ENCODE results near the gene ARHGAP5. TPM values are rescaled to one million over a fixed set of nuclear protein-coding genes. Genes with fewer than 3 reads are reported as not detected.

ARHGAP5 gene
- total and polyA plus RNA-seq, 2 experiments from 2014 or later: 22.1 to 72.6 TPM

DNA sequence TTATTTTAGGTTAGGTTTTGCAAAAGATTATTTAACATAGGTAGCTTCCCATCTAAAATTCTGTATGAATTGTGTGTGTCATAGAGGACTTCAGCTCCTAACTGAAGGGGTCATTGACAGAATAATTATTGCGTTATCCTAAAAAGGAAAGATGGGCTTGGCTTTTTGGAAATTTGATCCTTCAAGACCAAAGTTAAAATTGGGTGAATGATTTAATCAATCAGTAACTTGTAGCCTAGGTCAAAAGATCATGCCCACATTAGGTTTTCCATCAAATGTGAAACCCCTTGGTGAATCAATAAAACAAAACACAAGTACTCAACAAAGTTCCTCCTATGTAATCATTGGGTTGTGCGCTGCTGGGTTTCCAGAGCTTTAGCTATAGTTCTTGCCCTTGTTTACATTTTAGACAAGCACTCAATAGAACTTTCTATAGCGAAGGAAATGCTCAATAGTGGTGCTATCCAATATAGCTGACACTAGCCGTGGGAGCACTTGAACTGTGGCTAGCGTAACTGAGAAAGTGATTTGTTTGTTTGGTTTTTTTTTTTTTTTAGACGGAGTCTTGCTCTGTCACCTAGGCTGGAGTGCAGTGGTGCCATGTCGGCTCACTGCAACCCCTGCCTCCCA lies 37.6 kb upstream of the ARHGAP5 start:
- Histone ChIP-seq H3K79me2 (replicated peaks; ENCODE audit: insufficient read depth) (no peaks in the 10 kb centered on the region), H3K27ac (ENCODE audit: low read depth) (no peak overlapping the region), H3F3A (replicated peaks; ENCODE audit: low read depth) (no peaks in the 10 kb centered on the region), H3K4me2 (no peak overlapping the region), H3K4me3 (no peak overlapping the region), H3K9me2 (ENCODE audit: insufficient read depth) (no peaks in the 10 kb centered on the region), H3K4me1 (ENCODE audit: insufficient read depth) (no peaks in the 10 kb centered on the region), H3K36me3 (ENCODE audit: insufficient read depth) (no peaks in the 10 kb centered on the region), H3K27me3 (ENCODE audit: insufficient read depth) (no peaks in the 10 kb centered on the region), H4K20me1 (replicated peaks; ENCODE audit: insufficient read depth) (no peaks in the 10 kb centered on the region), H2AFZ (no peak overlapping the region)
- Mint-ChIP-seq H3K27me3 (ENCODE audit: insufficient read depth, low read depth, poor library complexity) (no peaks in the 10 kb centered on the region), H3K36me3 (ENCODE audit: low read depth) (no peaks in the 10 kb centered on the region), H3K9me3 (no peaks in the 10 kb centered on the region), H3K27ac (no peak overlapping the region), H3K4me1 (peaks cover 4% of the 10 kb centered on the region; the same call in 2 of the 3 replicates), H3K4me3 (no peak overlapping the region)
- DNase-seq (ENCODE audit: low spot score) (no peak), ATAC-seq (no peak)
- TF ChIP-seq, protein P1, sequence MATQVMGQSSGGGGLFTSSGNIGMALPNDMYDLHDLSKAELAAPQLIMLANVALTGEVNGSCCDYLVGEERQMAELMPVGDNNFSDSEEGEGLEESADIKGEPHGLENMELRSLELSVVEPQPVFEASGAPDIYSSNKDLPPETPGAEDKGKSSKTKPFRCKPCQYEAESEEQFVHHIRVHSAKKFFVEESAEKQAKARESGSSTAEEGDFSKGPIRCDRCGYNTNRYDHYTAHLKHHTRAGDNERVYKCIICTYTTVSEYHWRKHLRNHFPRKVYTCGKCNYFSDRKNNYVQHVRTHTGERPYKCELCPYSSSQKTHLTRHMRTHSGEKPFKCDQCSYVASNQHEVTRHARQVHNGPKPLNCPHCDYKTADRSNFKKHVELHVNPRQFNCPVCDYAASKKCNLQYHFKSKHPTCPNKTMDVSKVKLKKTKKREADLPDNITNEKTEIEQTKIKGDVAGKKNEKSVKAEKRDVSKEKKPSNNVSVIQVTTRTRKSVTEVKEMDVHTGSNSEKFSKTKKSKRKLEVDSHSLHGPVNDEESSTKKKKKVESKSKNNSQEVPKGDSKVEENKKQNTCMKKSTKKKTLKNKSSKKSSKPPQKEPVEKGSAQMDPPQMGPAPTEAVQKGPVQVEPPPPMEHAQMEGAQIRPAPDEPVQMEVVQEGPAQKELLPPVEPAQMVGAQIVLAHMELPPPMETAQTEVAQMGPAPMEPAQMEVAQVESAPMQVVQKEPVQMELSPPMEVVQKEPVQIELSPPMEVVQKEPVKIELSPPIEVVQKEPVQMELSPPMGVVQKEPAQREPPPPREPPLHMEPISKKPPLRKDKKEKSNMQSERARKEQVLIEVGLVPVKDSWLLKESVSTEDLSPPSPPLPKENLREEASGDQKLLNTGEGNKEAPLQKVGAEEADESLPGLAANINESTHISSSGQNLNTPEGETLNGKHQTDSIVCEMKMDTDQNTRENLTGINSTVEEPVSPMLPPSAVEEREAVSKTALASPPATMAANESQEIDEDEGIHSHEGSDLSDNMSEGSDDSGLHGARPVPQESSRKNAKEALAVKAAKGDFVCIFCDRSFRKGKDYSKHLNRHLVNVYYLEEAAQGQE (IDR thresholded peaks at IDR 0.05; ENCODE audit: unreplicated experiment): no peak
- TF ChIP-seq EZH2phosphoT487 (IDR thresholded peaks at IDR 0.05; ENCODE audit: unreplicated experiment) (no peak), EZH2 (IDR thresholded peaks at IDR 0.05; ENCODE audit: low read depth, unreplicated experiment) (no peak), POLR2AphosphoS5 (IDR thresholded peaks at IDR 0.05; ENCODE audit: low read depth) (no peak), STAT1 (IDR thresholded peaks at IDR 0.05; ENCODE audit: unreplicated experiment) (no peak), CREB1 (CRISPR knock-in tag; IDR thresholded peaks at IDR 0.05; ENCODE audit: low read depth) (no peak)
- TF ChIP-seq, protein P2, sequence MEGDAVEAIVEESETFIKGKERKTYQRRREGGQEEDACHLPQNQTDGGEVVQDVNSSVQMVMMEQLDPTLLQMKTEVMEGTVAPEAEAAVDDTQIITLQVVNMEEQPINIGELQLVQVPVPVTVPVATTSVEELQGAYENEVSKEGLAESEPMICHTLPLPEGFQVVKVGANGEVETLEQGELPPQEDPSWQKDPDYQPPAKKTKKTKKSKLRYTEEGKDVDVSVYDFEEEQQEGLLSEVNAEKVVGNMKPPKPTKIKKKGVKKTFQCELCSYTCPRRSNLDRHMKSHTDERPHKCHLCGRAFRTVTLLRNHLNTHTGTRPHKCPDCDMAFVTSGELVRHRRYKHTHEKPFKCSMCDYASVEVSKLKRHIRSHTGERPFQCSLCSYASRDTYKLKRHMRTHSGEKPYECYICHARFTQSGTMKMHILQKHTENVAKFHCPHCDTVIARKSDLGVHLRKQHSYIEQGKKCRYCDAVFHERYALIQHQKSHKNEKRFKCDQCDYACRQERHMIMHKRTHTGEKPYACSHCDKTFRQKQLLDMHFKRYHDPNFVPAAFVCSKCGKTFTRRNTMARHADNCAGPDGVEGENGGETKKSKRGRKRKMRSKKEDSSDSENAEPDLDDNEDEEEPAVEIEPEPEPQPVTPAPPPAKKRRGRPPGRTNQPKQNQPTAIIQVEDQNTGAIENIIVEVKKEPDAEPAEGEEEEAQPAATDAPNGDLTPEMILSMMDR (conservative IDR thresholded peaks at IDR 0.05; ENCODE audit: low read depth in 2 of 2): no peak
- TF ChIP-seq, protein P3, sequence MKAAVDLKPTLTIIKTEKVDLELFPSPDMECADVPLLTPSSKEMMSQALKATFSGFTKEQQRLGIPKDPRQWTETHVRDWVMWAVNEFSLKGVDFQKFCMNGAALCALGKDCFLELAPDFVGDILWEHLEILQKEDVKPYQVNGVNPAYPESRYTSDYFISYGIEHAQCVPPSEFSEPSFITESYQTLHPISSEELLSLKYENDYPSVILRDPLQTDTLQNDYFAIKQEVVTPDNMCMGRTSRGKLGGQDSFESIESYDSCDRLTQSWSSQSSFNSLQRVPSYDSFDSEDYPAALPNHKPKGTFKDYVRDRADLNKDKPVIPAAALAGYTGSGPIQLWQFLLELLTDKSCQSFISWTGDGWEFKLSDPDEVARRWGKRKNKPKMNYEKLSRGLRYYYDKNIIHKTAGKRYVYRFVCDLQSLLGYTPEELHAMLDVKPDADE (IDR thresholded peaks at IDR 0.05): no peak

DNA sequence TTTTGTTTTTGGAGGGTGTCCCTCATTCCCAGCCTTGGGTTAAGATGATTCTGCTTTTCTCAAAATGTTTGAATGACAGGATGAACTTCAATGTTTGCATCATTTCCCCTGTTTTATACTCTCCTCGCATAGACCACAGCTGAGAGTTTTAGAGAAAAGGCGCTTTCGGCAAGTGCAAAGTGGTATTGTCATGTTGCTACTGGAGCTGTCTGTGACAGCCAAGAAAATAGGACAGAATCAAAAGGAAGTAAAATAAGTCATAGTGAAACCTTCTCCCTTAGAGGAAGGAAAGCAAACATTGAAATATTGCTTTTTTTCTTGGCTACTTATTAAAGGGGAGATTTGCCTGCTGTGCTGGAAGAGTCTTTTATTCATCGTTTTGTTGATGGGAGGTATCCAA lies 33.5 kb upstream of the ARHGAP5 start:
- Mint-ChIP-seq H3K4me1 (peaks cover 6% of the 10 kb centered on the region; the same call in 2 of the 3 replicates), H3K4me3 (no peak overlapping the region), H3K27ac (no peak overlapping the region), H3K27me3 (ENCODE audit: insufficient read depth, low read depth, poor library complexity) (no peaks in the 10 kb centered on the region), H3K9me3 (no peaks in the 10 kb centered on the region), H3K36me3 (ENCODE audit: low read depth) (no peaks in the 10 kb centered on the region)
- Histone ChIP-seq H3K4me3 (no peak overlapping the region), H3K27me3 (ENCODE audit: insufficient read depth) (no peaks in the 10 kb centered on the region), H4K20me1 (replicated peaks; ENCODE audit: insufficient read depth) (no peaks in the 10 kb centered on the region), H3K4me2 (no peak overlapping the region), H3K79me2 (replicated peaks; ENCODE audit: insufficient read depth) (no peaks in the 10 kb centered on the region), H3F3A (replicated peaks; ENCODE audit: low read depth) (no peaks in the 10 kb centered on the region), H3K27ac (ENCODE audit: low read depth) (no peak overlapping the region), H2AFZ (peak overlapping the region; percentile 34; the same call in 1 of the 2 replicates), H3K36me3 (ENCODE audit: insufficient read depth) (no peaks in the 10 kb centered on the region), H3K4me1 (ENCODE audit: insufficient read depth) (no peaks in the 10 kb centered on the region), H3K9me2 (ENCODE audit: insufficient read depth) (no peaks in the 10 kb centered on the region)
- ATAC-seq (no peak), DNase-seq (ENCODE audit: low spot score) (no peak)
- TF ChIP-seq CREB1 (CRISPR knock-in tag; IDR thresholded peaks at IDR 0.05; ENCODE audit: low read depth): no peak
- TF ChIP-seq, protein P1 (IDR thresholded peaks at IDR 0.05; ENCODE audit: unreplicated experiment): no peak
